ENCODE data around the gene ENTPD2.
"Not testable (repeated sequence)": the region's sequence is repeated elsewhere in the genome, so short reads cannot be mapped to it uniquely, and the experiment has no call there.

DNA sequence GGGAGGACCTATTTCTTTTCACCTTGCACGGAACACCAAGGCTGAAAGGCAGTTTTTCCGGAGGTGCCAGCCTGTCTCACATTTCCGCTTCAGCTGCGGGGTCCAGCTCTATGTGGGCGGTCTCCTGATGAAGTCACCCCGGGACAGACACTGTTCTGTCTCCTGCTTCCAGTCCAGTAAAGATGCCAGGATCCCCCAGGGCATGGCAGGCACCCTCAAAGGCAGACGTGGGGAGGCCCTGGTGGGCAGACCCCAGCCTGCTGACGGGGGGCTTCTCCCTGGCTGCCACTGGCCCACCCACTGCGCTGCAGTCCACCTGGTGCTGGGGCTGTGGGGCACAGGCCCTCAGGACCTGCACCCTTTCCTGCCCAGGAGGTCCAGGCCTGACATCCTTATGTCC lies 8.9 kb upstream of the ENTPD2 start:
- TF ChIP-seq, protein P1, sequence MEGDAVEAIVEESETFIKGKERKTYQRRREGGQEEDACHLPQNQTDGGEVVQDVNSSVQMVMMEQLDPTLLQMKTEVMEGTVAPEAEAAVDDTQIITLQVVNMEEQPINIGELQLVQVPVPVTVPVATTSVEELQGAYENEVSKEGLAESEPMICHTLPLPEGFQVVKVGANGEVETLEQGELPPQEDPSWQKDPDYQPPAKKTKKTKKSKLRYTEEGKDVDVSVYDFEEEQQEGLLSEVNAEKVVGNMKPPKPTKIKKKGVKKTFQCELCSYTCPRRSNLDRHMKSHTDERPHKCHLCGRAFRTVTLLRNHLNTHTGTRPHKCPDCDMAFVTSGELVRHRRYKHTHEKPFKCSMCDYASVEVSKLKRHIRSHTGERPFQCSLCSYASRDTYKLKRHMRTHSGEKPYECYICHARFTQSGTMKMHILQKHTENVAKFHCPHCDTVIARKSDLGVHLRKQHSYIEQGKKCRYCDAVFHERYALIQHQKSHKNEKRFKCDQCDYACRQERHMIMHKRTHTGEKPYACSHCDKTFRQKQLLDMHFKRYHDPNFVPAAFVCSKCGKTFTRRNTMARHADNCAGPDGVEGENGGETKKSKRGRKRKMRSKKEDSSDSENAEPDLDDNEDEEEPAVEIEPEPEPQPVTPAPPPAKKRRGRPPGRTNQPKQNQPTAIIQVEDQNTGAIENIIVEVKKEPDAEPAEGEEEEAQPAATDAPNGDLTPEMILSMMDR (IDR thresholded peaks at IDR 0.05), result not testable (repeated sequence)
- not testable (repeated sequence) for TF ChIP-seq POLR2A (IDR thresholded peaks at IDR 0.05)
